Measurements from ENCODE around the gene C11orf86.
"Not testable (repeated sequence)": the region's sequence is repeated elsewhere in the genome, so short reads cannot be mapped to it uniquely, and the experiment has no call there.

The C11orf86 gene

GRCh38 chr11:66974724-66975404 lies at the start of gene C11orf86:
TSS of gene C11orf86 (plus strand) at chr11:66975304. CDS start at chr11:66975363, 59 bp downstream.
- no peak for DNase-seq (ENCODE audit: low read depth)

GRCh38 chr11:66929753-66930152 lies 45.4 kb upstream of the C11orf86 start:
- DNase-seq (ENCODE audit: low read depth): no peak

- no peak for DNase-seq (ENCODE audit: low read depth)
Measured at GRCh38 chr11:66932543-66932942, 42.6 kb upstream of the C11orf86 start.

GRCh38 chr11:66933531-66933930 lies 41.6 kb upstream of the C11orf86 start:
- no peak for DNase-seq (ENCODE audit: low read depth)

GRCh38 chr11:66934950-66935779 lies 39.9 kb upstream of the C11orf86 start:
- no peak for DNase-seq (ENCODE audit: low read depth)

GRCh38 chr11:66936311-66936711 lies 38.8 kb upstream of the C11orf86 start:
- no peak for DNase-seq (ENCODE audit: low read depth)

GRCh38 chr11:66937193-66937733 lies 37.8 kb upstream of the C11orf86 start:
- DNase-seq (ENCODE audit: low read depth): no peak

GRCh38 chr11:66938582-66939135 lies 36.4 kb upstream of the C11orf86 start:
- DNase-seq (ENCODE audit: low read depth): no peak

GRCh38 chr11:66950112-66950535 lies 25.0 kb upstream of the C11orf86 start:
- no peak for DNase-seq (ENCODE audit: low read depth)

- DNase-seq (ENCODE audit: low read depth): no peak
Measured at GRCh38 chr11:66951135-66951534, 24.0 kb upstream of the C11orf86 start.

- DNase-seq (ENCODE audit: low read depth): no peak
Measured at GRCh38 chr11:66951927-66952337, 23.2 kb upstream of the C11orf86 start.

- DNase-seq (ENCODE audit: low read depth): no peak
Measured at GRCh38 chr11:66953081-66953833, 21.8 kb upstream of the C11orf86 start.

- DNase-seq (ENCODE audit: low read depth): no peak
Measured at GRCh38 chr11:66956689-66957290, 18.3 kb upstream of the C11orf86 start.

GRCh38 chr11:66957971-66958231 lies 17.2 kb upstream of the C11orf86 start:
- DNase-seq (ENCODE audit: low read depth): no peak

- peak; percentile 96 for DNase-seq (ENCODE audit: low read depth)
Measured at GRCh38 chr11:66958232-66958955, 16.7 kb upstream of the C11orf86 start, which contains the start of gene PC. TSS of gene PC (minus strand) at chr11:66958383. CDS start at chr11:66872159, 86,224 bp downstream.

- no peak for DNase-seq (ENCODE audit: low read depth)
Measured at GRCh38 chr11:66958956-66959274, 16.2 kb upstream of the C11orf86 start.

- DNase-seq (ENCODE audit: low read depth): not testable (repeated sequence)
Measured at GRCh38 chr11:66961691-66962213, 13.4 kb upstream of the C11orf86 start.

GRCh38 chr11:66962247-66962646 lies 12.9 kb upstream of the C11orf86 start:
- DNase-seq (ENCODE audit: low read depth): no peak

GRCh38 chr11:66962801-66963200 lies 12.3 kb upstream of the C11orf86 start:
- no peak for DNase-seq (ENCODE audit: low read depth)

- no peak for DNase-seq (ENCODE audit: low read depth)
Measured at GRCh38 chr11:66964495-66964894, 10.6 kb upstream of the C11orf86 start.

GRCh38 chr11:66966351-66966750 lies 8.8 kb upstream of the C11orf86 start:
- DNase-seq (ENCODE audit: low read depth): no peak

Measured in T-helper 22 cell (primary cell).